NCI-H128 (cell line): ENCODE measurements around the gene FSD1.
"Not testable (repeated sequence)": the region's sequence is repeated elsewhere in the genome, so short reads cannot be mapped to it uniquely, and the experiment has no call there.

Source experiments
- DNase-seq: peaks from one replicate; lab custom pipeline; 2025; ENCODE audit not compliant: unreplicated experiment; lab: John Stamatoyannopoulos, UW

Gene FSD1

GRCh38 chr19:4284176-4284958, 20.0 kb upstream of the FSD1 start:
- no peak for DNase-seq

GRCh38 chr19:4284974-4285373, 19.4 kb upstream of the FSD1 start:
- DNase-seq: no peak

- DNase-seq: not testable (repeated sequence)
Measured at GRCh38 chr19:4286141-4286540, 18.3 kb upstream of the FSD1 start.

- DNase-seq: no peak
Measured at GRCh38 chr19:4288091-4288777, 16.2 kb upstream of the FSD1 start.

- DNase-seq: no peak
Measured at GRCh38 chr19:4291184-4291732, 13.1 kb upstream of the FSD1 start.

- no peak for DNase-seq
Measured at GRCh38 chr19:4292515-4292914, 11.9 kb upstream of the FSD1 start.

GRCh38 chr19:4294389-4294788, 10.0 kb upstream of the FSD1 start:
- DNase-seq: no peak

GRCh38 chr19:4295972-4296771, 8.2 kb upstream of the FSD1 start:
- DNase-seq: peak; percentile 31

GRCh38 chr19:4297901-4298809, 6.2 kb upstream of the FSD1 start:
- DNase-seq: no peak

- no peak for DNase-seq
Measured at GRCh38 chr19:4298810-4299550, 5.4 kb upstream of the FSD1 start.

- no peak for DNase-seq
Measured at GRCh38 chr19:4300589-4300988, 3.8 kb upstream of the FSD1 start.

- DNase-seq: no peak
Measured at GRCh38 chr19:4301590-4302242, 2.7 kb upstream of the FSD1 start.

- no peak for DNase-seq
Measured at GRCh38 chr19:4302243-4302640, 2.2 kb upstream of the FSD1 start, which contains the start of gene TMIGD2. Gene TMIGD2, minus strand, starts transcription at chr19:4302389. Its CDS starts 4 bp downstream, at chr19:4302385.

GRCh38 chr19:4303819-4304537, 420 bp upstream of the FSD1 start:
- no peak for DNase-seq

GRCh38 chr19:4305257-4305612, 837 bp downstream of the FSD1 start:
- no peak for DNase-seq

- DNase-seq: no peak
Measured at GRCh38 chr19:4305659-4306058, 1.3 kb downstream of the FSD1 start.

- no peak for DNase-seq
Measured at GRCh38 chr19:4310247-4311121, 6.1 kb downstream of the FSD1 start.
